ENCODE data around the gene GPR61. TPM values are rescaled to one million over a fixed set of nuclear protein-coding genes. Genes with fewer than 3 reads are reported as not detected.

Gene GPR61
- total RNA-seq, 1 experiment from 2014 or later: 0.48 TPM

DNA sequence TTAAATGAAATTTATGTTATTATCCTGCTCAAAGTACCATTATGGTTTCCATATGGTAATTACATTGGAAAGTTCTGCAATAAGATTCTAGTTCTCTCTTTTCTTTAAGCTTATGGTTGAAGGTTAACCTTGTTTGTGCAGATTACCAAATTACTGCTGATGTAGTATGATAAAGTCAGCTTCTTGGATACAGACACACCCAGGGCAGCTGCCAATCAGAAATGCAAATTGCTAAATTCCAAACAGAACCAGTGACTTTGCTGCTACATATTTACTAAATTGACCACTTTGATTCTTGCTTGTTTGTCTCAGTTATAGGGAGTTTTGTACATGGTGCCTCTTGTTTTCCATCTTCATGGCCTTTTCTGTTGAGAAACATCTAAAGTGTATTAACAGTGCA is 53.2 kb downstream of the GPR61 start:
- no peak overlapping the region for H3K18ac ChIP-seq (ENCODE audit: insufficient read length, low read depth, low read length)
- H3K4me1 ChIP-seq (ENCODE audit: insufficient read depth, low read length): no peaks in the 10 kb centered on the region
- no peak overlapping the region for H4K5ac ChIP-seq (ENCODE audit: insufficient read length, low read depth, low read length)
- no peak overlapping the region for H2AK5ac ChIP-seq (ENCODE audit: insufficient read length, low read length)
- no peaks in the 10 kb centered on the region for H4K20me1 ChIP-seq (ENCODE audit: control insufficient read depth, insufficient read depth, insufficient read length)
- H3K4ac ChIP-seq (ENCODE audit: low read depth, low read length): no peak overlapping the region
- no peaks in the 10 kb centered on the region for H3K9me3 ChIP-seq (ENCODE audit: control insufficient read depth, low read depth, low read length)
- H2BK12ac ChIP-seq (ENCODE audit: insufficient read length, low read depth, low read length): no peak overlapping the region
- no peak overlapping the region for H3K4me2 ChIP-seq (ENCODE audit: insufficient read depth, insufficient read length, low read length)
- H2BK120ac ChIP-seq (ENCODE audit: low read depth, low read length, poor library complexity, severe bottlenecking): no peak overlapping the region
- H3K9ac ChIP-seq (ENCODE audit: extremely low read depth, insufficient read length, low read length): no peak overlapping the region
- H2BK15ac ChIP-seq (ENCODE audit: low read depth, low read length): no peak overlapping the region
- no peaks in the 10 kb centered on the region for H3K23me2 ChIP-seq (ENCODE audit: insufficient read length, low read depth, low read length, poor library complexity, severe bottlenecking)
- peaks cover 5 to 41% (median 40%) of the 10 kb centered on the region in 3 experiments; a peak in 6 of 7 replicates for H3K36me3 Mint-ChIP-seq (ENCODE audit: insufficient read depth in 1 of 3, low read depth in 3 of 3)
- DNase-seq: no peak
- H3K23ac ChIP-seq (ENCODE audit: insufficient read length, low read depth, low read length): no peak overlapping the region
- H3K14ac ChIP-seq (ENCODE audit: insufficient read depth, low read length): no peak overlapping the region
- no peak overlapping the region for H3K4me3 Mint-ChIP-seq
- H3K79me2 ChIP-seq (ENCODE audit: insufficient read depth, low read length): no peaks in the 10 kb centered on the region
- no peak overlapping the region for H2BK20ac ChIP-seq (ENCODE audit: low read depth, low read length, poor library complexity, severe bottlenecking)
- H3K27me3 Mint-ChIP-seq (ENCODE audit: low read depth): no peaks in the 10 kb centered on the region
- no peaks in the 10 kb centered on the region for H3K79me1 ChIP-seq (ENCODE audit: insufficient read depth, low read depth, low read length, poor library complexity, severe bottlenecking)
- no peaks in the 10 kb centered on the region for H3K9me3 Mint-ChIP-seq
- no peak overlapping the region for H4K91ac ChIP-seq (ENCODE audit: insufficient read length, low read depth, low read length)
- TF ChIP-seq, protein P1, sequence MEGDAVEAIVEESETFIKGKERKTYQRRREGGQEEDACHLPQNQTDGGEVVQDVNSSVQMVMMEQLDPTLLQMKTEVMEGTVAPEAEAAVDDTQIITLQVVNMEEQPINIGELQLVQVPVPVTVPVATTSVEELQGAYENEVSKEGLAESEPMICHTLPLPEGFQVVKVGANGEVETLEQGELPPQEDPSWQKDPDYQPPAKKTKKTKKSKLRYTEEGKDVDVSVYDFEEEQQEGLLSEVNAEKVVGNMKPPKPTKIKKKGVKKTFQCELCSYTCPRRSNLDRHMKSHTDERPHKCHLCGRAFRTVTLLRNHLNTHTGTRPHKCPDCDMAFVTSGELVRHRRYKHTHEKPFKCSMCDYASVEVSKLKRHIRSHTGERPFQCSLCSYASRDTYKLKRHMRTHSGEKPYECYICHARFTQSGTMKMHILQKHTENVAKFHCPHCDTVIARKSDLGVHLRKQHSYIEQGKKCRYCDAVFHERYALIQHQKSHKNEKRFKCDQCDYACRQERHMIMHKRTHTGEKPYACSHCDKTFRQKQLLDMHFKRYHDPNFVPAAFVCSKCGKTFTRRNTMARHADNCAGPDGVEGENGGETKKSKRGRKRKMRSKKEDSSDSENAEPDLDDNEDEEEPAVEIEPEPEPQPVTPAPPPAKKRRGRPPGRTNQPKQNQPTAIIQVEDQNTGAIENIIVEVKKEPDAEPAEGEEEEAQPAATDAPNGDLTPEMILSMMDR (conservative IDR thresholded peaks at IDR 0.05): no peak
- no peak overlapping the region for H2BK5ac ChIP-seq (ENCODE audit: insufficient read length, low read length)
- H2AFZ ChIP-seq (ENCODE audit: low read length): no peak overlapping the region
- no peak overlapping the region for H3K27ac ChIP-seq (ENCODE audit: insufficient read length, low read depth, low read length)
- H4K8ac ChIP-seq (replicated peaks; ENCODE audit: insufficient read length, low read depth, low read length): no peak overlapping the region
- H3K27me3 ChIP-seq (ENCODE audit: insufficient read depth, low read length): no peaks in the 10 kb centered on the region
- no peak overlapping the region for H3T11ph ChIP-seq (ENCODE audit: low read length)
- no peak overlapping the region for H3K27ac Mint-ChIP-seq
- H3K56ac ChIP-seq (ENCODE audit: insufficient read length, low read depth, low read length): no peak overlapping the region
- H3K4me1 Mint-ChIP-seq: no peaks in the 10 kb centered on the region
